Activated CD8-positive, alpha-beta memory T cell treated with anti-CD3 and anti-CD28 coated beads for 48 hours (primary cell): ENCODE measurements around the gene CBARP.

ENCODE experiments used
- DNase-seq, 3 experiments: peaks; one replicate each; pipeline ENCODE4 v3.0.0-alpha.2; 2020; ENCODE audit warnings: low read depth in 2 of 3, low spot score in 2 of 3

The CBARP gene

DNA sequence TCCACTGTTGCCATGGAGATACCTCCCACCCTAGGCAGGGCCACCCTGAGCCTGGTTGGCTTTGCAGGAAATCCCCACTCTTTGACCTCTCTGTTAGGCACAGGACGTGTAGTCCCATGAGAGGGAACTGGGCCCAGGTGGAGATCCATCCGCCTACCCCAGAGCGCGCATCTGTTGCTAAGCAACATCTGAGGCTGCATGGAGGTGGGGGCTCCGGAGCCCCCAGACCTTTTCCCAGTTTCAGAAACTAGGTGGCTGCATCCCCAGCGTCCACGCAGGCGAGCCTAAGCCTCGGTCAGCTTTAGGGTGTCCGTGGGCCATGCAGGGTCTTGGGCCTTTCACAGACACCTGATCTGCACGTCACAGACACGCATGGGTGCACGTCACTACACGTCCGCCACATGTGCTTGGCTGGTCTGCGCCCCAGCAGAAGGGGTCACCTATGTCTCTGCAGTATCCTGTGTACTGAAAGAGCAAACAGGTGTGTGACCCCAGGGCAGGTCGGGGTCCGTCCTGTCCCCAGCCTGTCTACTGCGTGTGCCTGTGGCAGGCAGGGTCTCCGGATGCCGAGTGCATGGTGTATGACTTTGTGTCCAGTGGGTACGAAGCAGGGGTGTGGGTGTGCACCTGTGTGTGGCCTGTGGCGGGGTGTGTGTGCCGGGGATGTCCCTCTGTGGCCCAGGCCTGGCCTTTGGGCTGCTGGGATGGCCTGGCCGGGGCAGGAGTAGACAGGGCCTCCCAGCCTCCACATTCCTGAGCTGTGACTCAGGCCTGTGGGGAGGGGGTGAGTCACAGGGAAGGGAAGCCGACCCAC lies 27.2 kb upstream of the CBARP start:
- no peak for DNase-seq

- no peak for DNase-seq
Measured at GRCh38 chr19:1263188-1263587, 25.4 kb upstream of the CBARP start.

- DNase-seq = no peak
Measured at GRCh38 chr19:1262623-1263123, 24.9 kb upstream of the CBARP start.

- no peak for DNase-seq
Measured at GRCh38 chr19:1261798-1262622, 24.2 kb upstream of the CBARP start.

GRCh38 chr19:1261538-1261797 lies 23.7 kb upstream of the CBARP start:
- no peak for DNase-seq

- peak; percentile 90 to 97 (median 94) for DNase-seq
Measured at GRCh38 chr19:1260749-1261537, 23.1 kb upstream of the CBARP start.

- DNase-seq = peak in 1 of 3 experiments; percentile 49
Measured at GRCh38 chr19:1259876-1260748, 22.3 kb upstream of the CBARP start.

- peak in 1 of 3 experiments; percentile 60 for DNase-seq
Measured at GRCh38 chr19:1259206-1259875, 21.5 kb upstream of the CBARP start.

GRCh38 chr19:1258707-1259205 lies 21.0 kb upstream of the CBARP start:
- no peak for DNase-seq

DNA sequence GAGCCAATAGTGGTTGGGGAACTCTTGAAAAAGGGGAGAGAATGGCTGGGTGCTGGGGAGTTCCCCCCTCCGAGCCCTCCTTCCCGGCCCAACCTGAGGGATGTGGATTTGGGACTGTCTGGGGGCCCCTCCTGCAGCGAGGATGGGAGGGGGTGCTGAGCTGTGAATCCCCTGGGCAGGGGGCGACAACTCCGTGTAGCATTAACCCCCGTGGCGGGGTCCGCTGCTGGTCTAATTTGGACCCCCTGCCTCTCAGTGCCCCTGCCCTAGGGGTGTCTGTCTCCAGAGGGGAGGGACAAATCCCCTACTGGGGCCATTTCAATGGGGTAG lies 20.3 kb upstream of the CBARP start:
- no peak for DNase-seq

DNA sequence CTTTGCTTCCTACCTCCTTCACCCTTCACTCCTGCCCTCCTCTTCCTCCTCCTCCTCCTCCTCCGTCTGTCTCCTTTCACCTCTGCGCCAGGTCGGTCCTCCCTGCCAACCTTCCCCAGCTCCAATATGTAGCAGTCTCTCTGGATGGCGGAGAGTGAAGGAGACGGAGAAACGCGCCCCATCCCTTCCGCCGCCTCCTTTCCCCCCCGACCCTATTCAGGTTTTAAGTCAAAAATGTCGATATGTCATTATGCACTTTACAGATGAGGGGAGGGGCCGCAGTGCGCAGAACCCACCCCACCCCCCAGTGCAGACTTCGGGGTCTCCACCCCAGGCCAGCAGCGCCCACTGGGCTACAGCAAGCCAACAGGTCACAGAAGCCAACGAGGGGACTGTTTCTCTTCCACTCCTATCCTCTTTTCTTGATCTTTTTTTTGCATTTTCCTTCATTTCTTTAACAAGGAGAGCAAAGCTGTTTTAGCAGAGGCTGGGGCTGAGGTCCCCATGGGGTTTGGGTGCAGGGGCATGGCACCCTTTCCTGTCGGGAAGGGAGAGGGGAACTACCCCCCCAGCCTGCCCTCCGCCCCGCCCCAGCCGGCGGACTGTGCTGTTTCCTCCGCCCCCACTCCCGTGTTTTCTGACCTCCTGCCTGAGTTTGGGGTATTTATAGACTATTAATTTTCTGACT lies 19.8 kb upstream of the CBARP start:
- no peak for DNase-seq

- DNase-seq = no peak
Measured at GRCh38 chr19:1256646-1257474, 19.1 kb upstream of the CBARP start.

DNA sequence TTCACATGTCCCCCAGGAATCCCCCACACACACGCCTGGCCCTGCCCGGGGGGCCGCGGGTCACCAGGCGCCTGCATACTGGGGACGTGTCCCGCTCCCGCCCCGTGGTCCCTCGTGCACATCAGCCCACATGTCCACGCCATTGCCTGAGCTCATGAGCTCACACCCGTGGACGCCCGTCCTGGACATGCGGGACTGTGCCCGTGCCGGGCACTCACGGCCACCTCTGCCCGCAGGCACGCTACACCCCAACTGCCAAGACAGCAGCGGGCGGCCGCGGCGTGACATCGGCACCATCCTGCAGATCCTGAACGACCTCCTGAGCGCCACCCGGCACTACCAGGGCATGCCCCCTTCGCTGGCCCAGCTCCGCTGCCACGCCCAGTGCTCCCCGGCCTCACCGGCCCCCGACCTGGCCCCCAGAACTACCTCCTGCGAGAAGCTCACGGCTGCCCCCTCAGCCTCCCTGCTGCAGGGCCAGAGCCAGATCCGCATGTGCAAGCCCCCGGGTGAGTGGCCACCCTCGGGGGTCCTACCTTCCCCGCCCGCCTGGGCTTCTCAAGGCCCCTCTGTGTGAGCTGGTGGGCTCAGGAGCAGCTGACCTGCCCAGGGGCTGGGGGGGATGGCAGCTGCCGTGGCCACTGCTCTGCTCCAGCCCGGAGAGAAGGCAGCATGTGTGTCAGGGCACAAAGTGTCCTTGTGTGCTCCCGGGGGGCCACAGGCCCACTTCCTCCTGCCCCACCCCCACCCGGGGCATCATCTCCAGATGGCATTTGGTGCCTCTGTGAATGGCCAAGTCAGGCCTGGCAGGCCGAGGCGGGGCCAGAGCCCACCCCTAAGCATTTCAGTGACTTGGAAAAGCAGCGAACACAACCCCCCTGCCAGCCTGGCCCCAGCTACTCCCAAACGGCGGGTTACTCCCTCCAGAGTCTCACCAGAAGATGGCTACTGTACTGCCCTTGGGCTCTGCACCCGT lies 17.7 kb upstream of the CBARP start:
- no peak for DNase-seq

DNA sequence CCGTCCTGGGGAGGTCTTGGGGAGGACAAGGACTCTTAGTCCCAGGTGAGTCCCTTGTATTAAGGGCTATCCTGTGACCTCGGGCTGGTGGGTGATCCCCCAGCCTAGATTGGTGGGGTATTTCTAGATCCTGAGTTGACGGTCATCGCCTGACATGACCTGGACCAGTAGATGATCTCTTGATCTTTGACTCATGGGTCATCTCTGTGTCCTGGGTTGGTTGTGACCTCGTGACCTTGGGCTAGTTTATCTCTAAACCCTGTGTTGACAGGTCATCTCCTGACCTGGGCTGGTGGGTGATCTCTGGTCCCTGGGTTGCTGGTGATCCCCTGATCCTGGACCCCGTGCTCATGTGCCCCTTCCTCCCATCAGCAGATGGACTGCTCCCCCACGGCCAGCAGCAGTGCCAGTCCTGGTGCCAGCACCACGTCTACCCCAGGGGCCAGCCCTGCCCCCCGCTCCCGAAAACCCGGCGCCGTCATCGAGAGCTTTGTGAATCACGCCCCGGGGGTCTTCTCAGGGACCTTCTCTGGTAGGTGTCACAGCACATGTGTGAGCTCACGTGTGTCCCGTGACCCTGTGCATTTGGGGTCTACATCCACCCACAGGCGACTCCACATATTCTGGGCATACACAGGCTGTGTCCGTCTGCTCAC lies 16.9 kb upstream of the CBARP start:
- no peak for DNase-seq

GRCh38 chr19:1254081-1254527 lies 16.3 kb upstream of the CBARP start:
- DNase-seq = no peak

- no peak for DNase-seq
Measured at GRCh38 chr19:1253514-1254080, 15.8 kb upstream of the CBARP start.
